ENCODE data around the gene ORMDL2.

DNA sequence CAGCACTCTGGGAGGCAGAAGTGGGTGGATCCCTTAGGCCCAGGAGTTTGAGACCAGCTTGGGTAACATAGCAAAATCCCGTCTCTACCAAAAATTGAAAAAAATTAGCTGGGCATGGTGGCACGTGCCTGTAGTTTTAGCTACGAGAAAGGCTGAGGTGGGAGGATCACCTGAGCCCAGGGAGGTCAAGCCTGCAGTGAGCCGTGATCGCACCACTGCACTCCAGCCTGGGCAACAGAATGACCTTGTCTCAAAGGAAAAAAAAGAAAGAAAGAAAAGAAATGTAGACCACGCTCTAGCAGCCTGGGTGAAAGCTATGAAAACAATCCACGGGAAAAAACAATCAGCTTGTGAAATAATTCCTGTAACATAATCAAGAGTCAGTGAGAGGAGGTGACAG is 29.3 kb upstream of the ORMDL2 start:
- TF ChIP-seq, protein P1, sequence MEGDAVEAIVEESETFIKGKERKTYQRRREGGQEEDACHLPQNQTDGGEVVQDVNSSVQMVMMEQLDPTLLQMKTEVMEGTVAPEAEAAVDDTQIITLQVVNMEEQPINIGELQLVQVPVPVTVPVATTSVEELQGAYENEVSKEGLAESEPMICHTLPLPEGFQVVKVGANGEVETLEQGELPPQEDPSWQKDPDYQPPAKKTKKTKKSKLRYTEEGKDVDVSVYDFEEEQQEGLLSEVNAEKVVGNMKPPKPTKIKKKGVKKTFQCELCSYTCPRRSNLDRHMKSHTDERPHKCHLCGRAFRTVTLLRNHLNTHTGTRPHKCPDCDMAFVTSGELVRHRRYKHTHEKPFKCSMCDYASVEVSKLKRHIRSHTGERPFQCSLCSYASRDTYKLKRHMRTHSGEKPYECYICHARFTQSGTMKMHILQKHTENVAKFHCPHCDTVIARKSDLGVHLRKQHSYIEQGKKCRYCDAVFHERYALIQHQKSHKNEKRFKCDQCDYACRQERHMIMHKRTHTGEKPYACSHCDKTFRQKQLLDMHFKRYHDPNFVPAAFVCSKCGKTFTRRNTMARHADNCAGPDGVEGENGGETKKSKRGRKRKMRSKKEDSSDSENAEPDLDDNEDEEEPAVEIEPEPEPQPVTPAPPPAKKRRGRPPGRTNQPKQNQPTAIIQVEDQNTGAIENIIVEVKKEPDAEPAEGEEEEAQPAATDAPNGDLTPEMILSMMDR (IDR thresholded peaks at IDR 0.05; ENCODE audit: poor library complexity, severe bottlenecking), result no peak
- no peak for TF ChIP-seq POLR2AphosphoS5 (IDR thresholded peaks at IDR 0.05)
